GM12878 (cell line): ENCODE data around the gene RANBP9. TPM values are rescaled to one million over a fixed set of nuclear protein-coding genes. Genes with fewer than 3 reads are reported as not detected.

ENCODE experiments used
- ASH2L ChIP-seq: fragments of 300-600, 200-600 bp; sonication (generic); IDR thresholded peaks from 2 replicates; pipeline ENCODE4 v1.6.1; 2017; ENCODE audit warnings: low read depth, mild to moderate bottlenecking, borderline replicate concordance
- CBFB ChIP-seq: IDR thresholded peaks from 2 replicates; pipeline ENCODE4 v1.6.1; 2016; ENCODE audit warnings: antibody characterized with exemption, low read depth
- EED ChIP-seq: sonication (generic); IDR thresholded peaks from 2 replicates; pipeline ENCODE4 v1.6.1; 2016; ENCODE audit warnings: antibody characterized with exemption, low read depth
- EP300 ChIP-seq, 2 experiments: fragments of 150-350 bp in 1 of 2; IDR thresholded peaks; 2 replicates each; pipeline ENCODE4 v1.6.1; 2011 to 2012; ENCODE audit warnings: low read depth in 2 of 2, low read length in 2 of 2, borderline replicate concordance in 1 of 2, improper control_type of control experiment in 1 of 2, inconsistent platforms in 1 of 2; ENCODE audit not compliant: control insufficient read depth in 1 of 2
- ESRRA ChIP-seq: IDR thresholded peaks from 2 replicates; pipeline ENCODE4 v1.6.1; 2012; ENCODE audit warnings: mild to moderate bottlenecking, low read length, improper control_type of control experiment
- FOXK2 ChIP-seq: fragments of 450-650 bp; IDR thresholded peaks from 2 replicates; pipeline ENCODE4 v1.6.1; 2017; ENCODE audit warnings: mild to moderate bottlenecking, moderate library complexity
- FOXM1 ChIP-seq: IDR thresholded peaks from 2 replicates; pipeline ENCODE4 v1.6.1; 2012; ENCODE audit warnings: low read depth, mild to moderate bottlenecking, inconsistent platforms, low read length, moderate library complexity
- JUNB ChIP-seq: IDR thresholded peaks from 2 replicates; pipeline ENCODE4 v1.6.1; 2016; ENCODE audit warnings: antibody characterized with exemption, mild to moderate bottlenecking
- KDM1A ChIP-seq: fragments of 200-600 bp; sonication (generic); IDR thresholded peaks from 2 replicates; pipeline ENCODE4 v1.6.1; 2016; ENCODE audit warnings: borderline replicate concordance
- MEF2A ChIP-seq: IDR thresholded peaks from 2 replicates; pipeline ENCODE4 v1.6.1; 2011; ENCODE audit warnings: low read depth, mild to moderate bottlenecking, low read length, moderate library complexity; ENCODE audit not compliant: insufficient read depth
- NFYA ChIP-seq: IDR thresholded peaks from 2 replicates; pipeline ENCODE4 v1.6.1; 2011; ENCODE audit warnings: low read depth, mild to moderate bottlenecking, low read length, improper control_type of control experiment, borderline replicate concordance
- RBBP5 ChIP-seq: fragments of 200-600 bp; sonication (generic); conservative IDR thresholded peaks from 2 replicates; pipeline ENCODE4 v1.6.1; 2016
- SIN3A ChIP-seq: IDR thresholded peaks from 2 replicates; pipeline ENCODE4 v1.6.1; 2012; ENCODE audit warnings: low read depth, low read length, improper control_type of control experiment
- SREBF1 ChIP-seq: IDR thresholded peaks from 2 replicates; pipeline ENCODE4 v1.6.1; 2012; ENCODE audit warnings: mild to moderate bottlenecking, low read length
- SREBF2 ChIP-seq: IDR thresholded peaks from 2 replicates; pipeline ENCODE4 v1.6.1; 2012; ENCODE audit warnings: mild to moderate bottlenecking, low read length
- TAF1 ChIP-seq: IDR thresholded peaks from 2 replicates; pipeline ENCODE4 v1.6.1; 2011; ENCODE audit warnings: mild to moderate bottlenecking, low read depth, low read length, borderline replicate concordance
- YY1 ChIP-seq: IDR thresholded peaks from 2 replicates; pipeline ENCODE4 v1.6.1; 2011; ENCODE audit warnings: low read depth, mild to moderate bottlenecking, low read length
- ZNF217 ChIP-seq: fragments of 450-650 bp; IDR thresholded peaks from 2 replicates; pipeline ENCODE4 v1.6.1; 2017; ENCODE audit warnings: antibody characterized with exemption, mild to moderate bottlenecking
- ZSCAN29 ChIP-seq: fragments of 450-650 bp; IDR thresholded peaks from 2 replicates; pipeline ENCODE4 v1.6.1; 2017; ENCODE audit warnings: mild to moderate bottlenecking, moderate library complexity
- polyA plus RNA-seq, 11 experiments: library from polyadenylated mRNA; depleted of rRNA in 4 of 11; unstranded in 6 of 11; stranded (reverse) in 5 of 11; fragments of >200 nt; fragmentation: Nextera tagmentation in 4 of 11; fragmentation: Illumina TruSeq in 1 of 11; extraction: Ambion mirVana in 4 of 11; extraction: Trizol in 1 of 11; gene quantifications; 1 replicate in 1 of 11; 2 replicates in 10 of 11; pipeline versions ENCODE4 v1.2.1 to v1.2.3, GENCODE V29; 2011 to 2016; ENCODE audit warnings: inconsistent platforms in 2 of 11, missing spikeins in 2 of 11, low read depth in 1 of 11
- total RNA-seq, 4 experiments: library from RNA; depleted of rRNA in 3 of 4; stranded (reverse); fragments of >200 nt in 3 of 4; fragmentation: Illumina TruSeq in 1 of 4; extraction: Trizol in 1 of 4; gene quantifications; 2 replicates each; pipeline versions ENCODE4 v1.2.1 to v1.2.3, GENCODE V29; 2013 to 2021
- TF ChIP-seq, protein P1 (sequence below): fragments of 450-650 bp; IDR thresholded peaks from 2 replicates; pipeline ENCODE4 v1.6.1; 2018; ENCODE audit warnings: mild to moderate bottlenecking, low read depth, moderate library complexity; ENCODE audit not compliant: partially characterized antibody
- TF ChIP-seq, protein P2 (sequence below): IDR thresholded peaks from 2 replicates; pipeline ENCODE4 v1.6.1; 2012; ENCODE audit warnings: low read depth, low read length, improper control_type of control experiment
- TF ChIP-seq, protein P3 (sequence below), 3 experiments: IDR thresholded peaks in 2 of 3; conservative IDR thresholded peaks in 1 of 3; 2 replicates each; pipeline ENCODE4 v1.5.1; 2011; ENCODE audit warnings: low read depth in 3 of 3, low read length in 3 of 3, mild to moderate bottlenecking in 3 of 3, control low read depth in 2 of 3, moderate library complexity in 2 of 3, inconsistent platforms in 1 of 3, mixed read lengths in 1 of 3; ENCODE audit not compliant: control insufficient read depth in 2 of 3, insufficient read depth in 1 of 3; ENCODE audit errors: extremely low read depth in 1 of 3
- TF ChIP-seq, protein P4 (sequence below): IDR thresholded peaks from 2 replicates; pipeline ENCODE4 v1.6.1; 2011; ENCODE audit warnings: borderline replicate concordance, low read depth, mild to moderate bottlenecking, moderate library complexity, mixed read lengths, low read length; ENCODE audit not compliant: insufficient read depth; ENCODE audit errors: extremely low read length

The RANBP9 gene
- total and polyA plus RNA-seq, 10 of the 15 experiments (the other 5 are each of a cell fraction or from before 2014, with no cell fraction given), result 3.7 to 43.1 (median 16.2) TPM

DNA sequence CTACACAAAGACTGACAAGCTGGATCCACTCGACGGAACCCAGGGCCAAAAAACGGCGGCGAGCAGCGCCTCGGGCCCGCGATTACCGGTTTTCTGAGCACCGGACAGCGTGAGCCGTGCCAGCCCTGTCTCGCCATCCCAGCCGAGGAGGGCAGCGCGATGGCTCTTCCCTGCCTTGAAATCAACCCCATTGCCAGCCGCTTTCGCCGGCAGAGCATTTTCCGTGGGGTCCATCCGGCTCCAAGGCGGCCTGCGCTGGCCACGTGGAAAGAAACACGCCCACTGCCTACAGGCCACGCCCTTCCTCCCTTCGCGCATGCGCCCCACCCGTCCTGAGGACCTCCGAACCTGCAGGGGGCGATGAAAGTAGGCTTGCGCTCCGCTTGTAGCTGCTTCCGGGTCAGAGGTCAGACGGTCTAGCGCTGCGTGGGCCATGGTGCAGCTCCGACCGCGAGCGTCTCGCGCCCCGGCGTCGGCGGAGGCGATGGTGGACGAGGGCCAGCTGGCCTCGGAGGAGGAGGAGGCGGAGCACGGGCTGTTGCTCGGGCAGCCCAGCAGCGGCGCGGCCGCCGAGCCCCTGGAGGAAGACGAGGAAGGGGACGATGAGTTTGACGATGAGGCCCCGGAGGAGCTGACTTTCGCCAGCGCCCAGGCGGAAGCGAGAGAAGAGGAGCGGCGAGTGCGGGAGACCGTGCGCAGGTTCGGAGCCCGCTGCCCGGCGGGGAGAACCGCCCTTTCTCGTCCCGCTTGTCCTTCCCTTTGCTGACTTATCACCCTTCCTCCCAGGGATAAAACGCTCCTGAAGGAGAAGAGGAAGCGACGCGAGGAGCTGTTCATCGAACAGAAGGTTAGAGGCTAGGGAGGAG is 96.5 kb downstream of the RANBP9 start, which contains the start of gene NOL7 (continued):
- TF ChIP-seq, protein P1, sequence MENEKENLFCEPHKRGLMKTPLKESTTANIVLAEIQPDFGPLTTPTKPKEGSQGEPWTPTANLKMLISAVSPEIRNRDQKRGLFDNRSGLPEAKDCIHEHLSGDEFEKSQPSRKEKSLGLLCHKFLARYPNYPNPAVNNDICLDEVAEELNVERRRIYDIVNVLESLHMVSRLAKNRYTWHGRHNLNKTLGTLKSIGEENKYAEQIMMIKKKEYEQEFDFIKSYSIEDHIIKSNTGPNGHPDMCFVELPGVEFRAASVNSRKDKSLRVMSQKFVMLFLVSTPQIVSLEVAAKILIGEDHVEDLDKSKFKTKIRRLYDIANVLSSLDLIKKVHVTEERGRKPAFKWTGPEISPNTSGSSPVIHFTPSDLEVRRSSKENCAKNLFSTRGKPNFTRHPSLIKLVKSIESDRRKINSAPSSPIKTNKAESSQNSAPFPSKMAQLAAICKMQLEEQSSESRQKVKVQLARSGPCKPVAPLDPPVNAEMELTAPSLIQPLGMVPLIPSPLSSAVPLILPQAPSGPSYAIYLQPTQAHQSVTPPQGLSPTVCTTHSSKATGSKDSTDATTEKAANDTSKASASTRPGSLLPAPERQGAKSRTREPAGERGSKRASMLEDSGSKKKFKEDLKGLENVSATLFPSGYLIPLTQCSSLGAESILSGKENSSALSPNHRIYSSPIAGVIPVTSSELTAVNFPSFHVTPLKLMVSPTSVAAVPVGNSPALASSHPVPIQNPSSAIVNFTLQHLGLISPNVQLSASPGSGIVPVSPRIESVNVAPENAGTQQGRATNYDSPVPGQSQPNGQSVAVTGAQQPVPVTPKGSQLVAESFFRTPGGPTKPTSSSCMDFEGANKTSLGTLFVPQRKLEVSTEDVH, result no peak
- peak; percentile 98 for TF ChIP-seq TAF1
- no peak; the same call in 1 of the 2 replicates for TF ChIP-seq SREBF2
- TF ChIP-seq SIN3A, result peak; percentile 93
- TF ChIP-seq KDM1A, result no peak
- TF ChIP-seq NFYA, result no peak
- TF ChIP-seq ASH2L, result no peak; the same call in 1 of the 2 replicates
- TF ChIP-seq EP300 (IDR thresholded peaks at IDR 0.05; ENCODE audit: borderline replicate concordance in 1 of 2, control insufficient read depth in 1 of 2, low read depth in 2 of 2, low read length in 2 of 2), result no peak
- no peak for TF ChIP-seq JUNB
- TF ChIP-seq FOXK2, result peak; percentile 82
- TF ChIP-seq, protein P2, sequence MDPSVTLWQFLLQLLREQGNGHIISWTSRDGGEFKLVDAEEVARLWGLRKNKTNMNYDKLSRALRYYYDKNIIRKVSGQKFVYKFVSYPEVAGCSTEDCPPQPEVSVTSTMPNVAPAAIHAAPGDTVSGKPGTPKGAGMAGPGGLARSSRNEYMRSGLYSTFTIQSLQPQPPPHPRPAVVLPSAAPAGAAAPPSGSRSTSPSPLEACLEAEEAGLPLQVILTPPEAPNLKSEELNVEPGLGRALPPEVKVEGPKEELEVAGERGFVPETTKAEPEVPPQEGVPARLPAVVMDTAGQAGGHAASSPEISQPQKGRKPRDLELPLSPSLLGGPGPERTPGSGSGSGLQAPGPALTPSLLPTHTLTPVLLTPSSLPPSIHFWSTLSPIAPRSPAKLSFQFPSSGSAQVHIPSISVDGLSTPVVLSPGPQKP, result peak; percentile 77
- peak; percentile 91 for TF ChIP-seq SREBF1
- TF ChIP-seq, protein P3, sequence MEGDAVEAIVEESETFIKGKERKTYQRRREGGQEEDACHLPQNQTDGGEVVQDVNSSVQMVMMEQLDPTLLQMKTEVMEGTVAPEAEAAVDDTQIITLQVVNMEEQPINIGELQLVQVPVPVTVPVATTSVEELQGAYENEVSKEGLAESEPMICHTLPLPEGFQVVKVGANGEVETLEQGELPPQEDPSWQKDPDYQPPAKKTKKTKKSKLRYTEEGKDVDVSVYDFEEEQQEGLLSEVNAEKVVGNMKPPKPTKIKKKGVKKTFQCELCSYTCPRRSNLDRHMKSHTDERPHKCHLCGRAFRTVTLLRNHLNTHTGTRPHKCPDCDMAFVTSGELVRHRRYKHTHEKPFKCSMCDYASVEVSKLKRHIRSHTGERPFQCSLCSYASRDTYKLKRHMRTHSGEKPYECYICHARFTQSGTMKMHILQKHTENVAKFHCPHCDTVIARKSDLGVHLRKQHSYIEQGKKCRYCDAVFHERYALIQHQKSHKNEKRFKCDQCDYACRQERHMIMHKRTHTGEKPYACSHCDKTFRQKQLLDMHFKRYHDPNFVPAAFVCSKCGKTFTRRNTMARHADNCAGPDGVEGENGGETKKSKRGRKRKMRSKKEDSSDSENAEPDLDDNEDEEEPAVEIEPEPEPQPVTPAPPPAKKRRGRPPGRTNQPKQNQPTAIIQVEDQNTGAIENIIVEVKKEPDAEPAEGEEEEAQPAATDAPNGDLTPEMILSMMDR (IDR thresholded peaks at IDR 0.05 in 2 of 3, conservative IDR thresholded peaks at IDR 0.05 in 1 of 3; ENCODE audit: control insufficient read depth in 2 of 3, extremely low read depth in 1 of 3, insufficient read depth in 1 of 3, low read depth in 3 of 3, low read length in 3 of 3), result peak; percentile 96 to 99 (median 98); a peak in 5 of 6 replicates
- peak; percentile 33; the same call in 1 of the 2 replicates for TF ChIP-seq RBBP5
- TF ChIP-seq CBFB, result no peak
- TF ChIP-seq EED, result no peak
- no peak for TF ChIP-seq ZNF217
- no peak for TF ChIP-seq FOXM1
- no peak for TF ChIP-seq ZSCAN29
- TF ChIP-seq, protein P4, sequence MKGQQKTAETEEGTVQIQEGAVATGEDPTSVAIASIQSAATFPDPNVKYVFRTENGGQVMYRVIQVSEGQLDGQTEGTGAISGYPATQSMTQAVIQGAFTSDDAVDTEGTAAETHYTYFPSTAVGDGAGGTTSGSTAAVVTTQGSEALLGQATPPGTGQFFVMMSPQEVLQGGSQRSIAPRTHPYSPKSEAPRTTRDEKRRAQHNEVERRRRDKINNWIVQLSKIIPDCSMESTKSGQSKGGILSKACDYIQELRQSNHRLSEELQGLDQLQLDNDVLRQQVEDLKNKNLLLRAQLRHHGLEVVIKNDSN, result peak; percentile 73
- TF ChIP-seq YY1, result peak; percentile 89
- no peak for TF ChIP-seq ESRRA
- 0 out of 2 replicates have a peak, but pooled peaks have one; percentile 19 for TF ChIP-seq MEF2A
